Trophoblast cell (in vitro differentiated cells and primary cell): Measurements from ENCODE around the gene GSE1.

ENCODE experiments used
- DNase-seq, 2 donors: peaks; one replicate each; pipeline ENCODE4 v3.0.0-alpha.2; 2016
- H2AFZ ChIP-seq: 2 replicates; pipeline ENCODE4 v1.6.1; 2013; ENCODE audit warnings: low read length, moderate library complexity, mild to moderate bottlenecking; ENCODE audit not compliant: insufficient read depth, poor library complexity
- H2AK5ac ChIP-seq: 2 replicates; pipeline ENCODE4 v1.6.1; 2013; ENCODE audit warnings: mild to moderate bottlenecking, low read length
- H2BK120ac ChIP-seq: 2 replicates; pipeline ENCODE4 v1.6.1; 2013; ENCODE audit warnings: low read length, mild to moderate bottlenecking, moderate library complexity; ENCODE audit not compliant: insufficient read depth, poor library complexity
- H2BK12ac ChIP-seq: 2 replicates; pipeline ENCODE4 v1.6.1; 2013; ENCODE audit warnings: mild to moderate bottlenecking, low read length, moderate library complexity
- H2BK5ac ChIP-seq: 2 replicates; pipeline ENCODE4 v1.6.1; 2013; ENCODE audit warnings: low read length, low read depth, moderate library complexity, mild to moderate bottlenecking; ENCODE audit not compliant: poor library complexity
- H3K14ac ChIP-seq: 2 replicates; pipeline ENCODE4 v1.6.1; 2013; ENCODE audit warnings: mild to moderate bottlenecking, low read length
- H3K18ac ChIP-seq: 2 replicates; pipeline ENCODE4 v1.6.1; 2013; ENCODE audit warnings: mild to moderate bottlenecking, low read length
- H3K23ac ChIP-seq: 2 replicates; pipeline ENCODE4 v1.6.1; 2013; ENCODE audit warnings: low read length
- H3K27ac ChIP-seq: 2 replicates; pipeline ENCODE4 v1.5.1; 2013; ENCODE audit warnings: low read depth, mild to moderate bottlenecking, inconsistent platforms, low read length, moderate library complexity
- H3K27me3 ChIP-seq: 2 replicates; pipeline ENCODE4 v1.6.1; 2013; ENCODE audit warnings: inconsistent platforms, mild to moderate bottlenecking, low read length, moderate library complexity; ENCODE audit not compliant: insufficient read depth
- H3K36me3 ChIP-seq, 2 experiments: 1 replicate in 1 of 2; 2 replicates in 1 of 2; pipeline ENCODE4 v1.6.1; 2013; ENCODE audit warnings: low read length in 2 of 2, mild to moderate bottlenecking in 2 of 2, moderate library complexity in 1 of 2; ENCODE audit not compliant: insufficient read depth in 2 of 2, control insufficient read depth in 1 of 2
- H3K4ac ChIP-seq: 2 replicates; pipeline ENCODE4 v1.6.1; 2013; ENCODE audit warnings: low read depth, mild to moderate bottlenecking, low read length, moderate library complexity
- H3K4me1 ChIP-seq, 2 experiments: 1 replicate in 1 of 2; 2 replicates in 1 of 2; pipeline ENCODE4 v1.6.1; 2013; ENCODE audit warnings: low read length in 2 of 2, mild to moderate bottlenecking in 2 of 2, moderate library complexity in 1 of 2; ENCODE audit not compliant: insufficient read depth in 2 of 2, control insufficient read depth in 1 of 2
- H3K4me2 ChIP-seq: 2 replicates; pipeline ENCODE4 v1.6.1; 2013; ENCODE audit warnings: inconsistent platforms, mild to moderate bottlenecking, low read length, moderate library complexity
- H3K4me3 ChIP-seq: 2 replicates; pipeline ENCODE4 v1.5.1; 2013; ENCODE audit warnings: mild to moderate bottlenecking, low read depth, low read length, inconsistent platforms
- H3K79me1 ChIP-seq: one replicate; pipeline ENCODE4 v1.6.1; 2013; ENCODE audit warnings: low read length
- H3K79me2 ChIP-seq: 2 replicates; pipeline ENCODE4 v1.6.1; 2013; ENCODE audit warnings: low read length, mild to moderate bottlenecking; ENCODE audit not compliant: control insufficient read depth, insufficient read depth, poor library complexity
- H3K9ac ChIP-seq: 2 replicates; pipeline ENCODE4 v1.6.1; 2013; ENCODE audit warnings: mild to moderate bottlenecking, low read length
- H3K9me3 ChIP-seq: 2 replicates; pipeline ENCODE4 v1.6.1; 2013; ENCODE audit warnings: low read depth, mild to moderate bottlenecking, control low read depth, inconsistent platforms, low read length; ENCODE audit not compliant: insufficient read depth
- H4K12ac ChIP-seq: 2 replicates; pipeline ENCODE4 v1.6.1; 2013; ENCODE audit warnings: low read depth, mild to moderate bottlenecking, low read length, moderate library complexity
- H4K8ac ChIP-seq: 2 replicates; pipeline ENCODE4 v1.6.1; 2013; ENCODE audit warnings: low read depth, mild to moderate bottlenecking, low read length, moderate library complexity
- H4K91ac ChIP-seq: one replicate; pipeline ENCODE4 v1.6.1; 2013; ENCODE audit warnings: low read depth, mild to moderate bottlenecking, low read length, moderate library complexity
- WGBS: extraction: QIAGEN DNeasy Blood & Tissue Kit; methylation state at CpG from one replicate; pipeline ENCODE4 v1.1.7; 2013; ENCODE audit warnings: missing lambda C conversion rate; ENCODE audit not compliant: insufficient read length, insufficient coverage; ENCODE audit errors: extremely low coverage; 5-methylcytosine and 5-hydroxymethylcytosine counted together

The GSE1 gene

DNA sequence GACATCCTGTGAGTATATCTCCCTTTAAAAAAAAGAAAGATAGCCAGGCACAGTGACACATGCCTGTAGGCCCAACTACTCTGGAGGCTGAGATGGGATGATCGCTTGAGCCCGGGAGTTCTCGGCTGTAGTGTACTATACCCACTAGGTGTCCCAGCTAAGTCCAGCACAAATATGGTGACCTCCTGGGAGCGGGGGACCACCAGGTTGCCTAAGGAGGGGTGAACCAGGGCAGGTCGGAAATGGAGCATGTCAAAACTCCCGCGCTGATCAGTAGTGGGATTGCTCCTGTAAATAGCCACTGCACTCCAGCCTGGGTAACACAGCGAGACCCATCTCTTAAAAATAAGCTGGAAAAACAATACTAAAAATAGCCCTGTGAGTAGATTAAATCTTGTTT, 46.2 kb downstream of the GSE1 start:
- no peak overlapping the region for H3K27ac ChIP-seq
- no peak for DNase-seq
- H3K4ac ChIP-seq, result no peak overlapping the region
- no CpG with 5 or more reads among the region's 8 CpGs for WGBS
- H3K4me3 ChIP-seq, result no peak overlapping the region
- no peak overlapping the region for H4K12ac ChIP-seq
- no peak overlapping the region for H3K14ac ChIP-seq
- H3K36me3 ChIP-seq, result peaks cover 89 to 91% of the 10 kb centered on the region in 2 experiments
- H4K8ac ChIP-seq, result no peak overlapping the region
- H3K18ac ChIP-seq, result no peak overlapping the region
- H2BK12ac ChIP-seq, result no peak overlapping the region
- H2AK5ac ChIP-seq, result no peak overlapping the region
- no peak overlapping the region for H2AFZ ChIP-seq
- H3K23ac ChIP-seq, result no peak overlapping the region
- H3K27me3 ChIP-seq, result no peaks in the 10 kb centered on the region
- H3K9ac ChIP-seq, result no peak overlapping the region
- no peaks in the 10 kb centered on the region for H3K9me3 ChIP-seq
- H2BK120ac ChIP-seq, result no peak overlapping the region
- H3K79me2 ChIP-seq, result no peaks in the 10 kb centered on the region
- no peaks in the 10 kb centered on the region for H3K79me1 ChIP-seq
- H2BK5ac ChIP-seq, result no peak overlapping the region
- no peak overlapping the region for H4K91ac ChIP-seq
- H3K4me1 ChIP-seq, result no peaks in the 10 kb centered on the region
- no peak overlapping the region for H3K4me2 ChIP-seq

- Histone ChIP-seq H3K4me3 (no peak overlapping the region), H2AFZ (no peak overlapping the region), H2AK5ac (no peak overlapping the region), H3K9ac (no peak overlapping the region), H2BK5ac (no peak overlapping the region), H2BK120ac (no peak overlapping the region), H3K79me2 (no peaks in the 10 kb centered on the region), H3K79me1 (no peaks in the 10 kb centered on the region), H4K8ac (no peak overlapping the region), H3K4me1 (no peaks in the 10 kb centered on the region), H3K18ac (no peak overlapping the region), H3K9me3 (no peaks in the 10 kb centered on the region), H3K36me3 (peaks cover 90 to 91% of the 10 kb centered on the region in 2 experiments), H3K4me2 (no peak overlapping the region), H3K27me3 (no peaks in the 10 kb centered on the region), H4K91ac (no peak overlapping the region), H2BK12ac (no peak overlapping the region), H3K14ac (no peak overlapping the region), H3K4ac (no peak overlapping the region), H4K12ac (no peak overlapping the region), H3K27ac (no peak overlapping the region), H3K23ac (no peak overlapping the region)
- DNase-seq, result peak in 1 of 2 donors; percentile 60
- WGBS, result no CpG with 5 or more reads among the region's 12 CpGs
These were observed 46.8 kb downstream of the GSE1 start for GRCh38 chr16:85659805-85660511.

GRCh38 chr16:85660843-85661739, 48.0 kb downstream of the GSE1 start:
- Histone ChIP-seq H3K4me2 (no peak overlapping the region), H3K27me3 (no peaks in the 10 kb centered on the region), H2BK5ac (no peak overlapping the region), H3K18ac (no peak overlapping the region), H2BK120ac (no peak overlapping the region), H3K27ac (no peak overlapping the region), H3K4me3 (no peak overlapping the region), H3K9ac (no peak overlapping the region), H4K12ac (no peak overlapping the region), H3K4ac (no peak overlapping the region), H3K79me1 (no peaks in the 10 kb centered on the region), H3K14ac (no peak overlapping the region), H2AK5ac (no peak overlapping the region), H3K4me1 (no peaks in the 10 kb centered on the region), H3K9me3 (no peaks in the 10 kb centered on the region), H3K23ac (no peak overlapping the region), H4K8ac (no peak overlapping the region), H3K36me3 (peaks cover 90 to 91% of the 10 kb centered on the region in 2 experiments), H3K79me2 (no peaks in the 10 kb centered on the region), H2AFZ (no peak overlapping the region), H4K91ac (no peak overlapping the region), H2BK12ac (no peak overlapping the region)
- WGBS, result no CpG with 5 or more reads among the region's 42 CpGs
- DNase-seq, result no peak

DNA sequence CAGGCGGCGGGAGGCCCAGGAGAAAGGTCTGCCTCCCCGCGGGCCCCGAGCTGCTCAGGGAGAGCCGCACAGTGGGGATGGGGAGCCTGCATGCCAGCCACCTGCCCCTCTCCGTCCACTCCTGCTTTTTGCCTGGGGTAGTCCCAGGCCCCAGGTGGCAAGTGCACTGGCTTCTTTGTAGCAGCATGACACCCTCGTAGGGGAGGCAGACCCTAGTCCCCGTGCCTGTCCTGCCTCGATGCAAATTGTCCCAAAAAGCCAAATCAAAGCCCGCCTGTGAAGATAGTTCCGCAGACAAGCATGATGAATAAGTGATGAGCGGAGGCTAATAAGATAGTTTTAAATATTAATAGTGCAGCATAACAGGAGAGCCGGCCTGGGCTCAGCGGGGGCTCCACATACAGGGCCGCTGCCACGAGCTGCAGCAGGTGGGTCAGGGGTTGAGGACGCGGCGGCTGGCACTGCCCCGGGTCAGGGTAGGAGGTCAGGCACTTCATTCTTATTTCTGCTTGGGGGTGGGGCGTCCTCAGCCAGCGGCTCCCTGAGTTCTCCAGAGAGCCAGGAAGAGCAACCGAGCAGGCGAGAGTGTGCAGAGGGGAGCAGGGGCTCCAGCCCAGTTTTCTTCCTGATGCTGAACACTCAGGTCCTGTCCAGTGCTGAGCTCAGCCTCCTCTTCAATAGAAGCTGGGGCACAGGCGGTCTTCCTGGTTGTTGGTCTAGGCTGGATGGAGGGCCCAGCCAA, 48.8 kb downstream of the GSE1 start:
- H3K4ac ChIP-seq, result no peak overlapping the region
- no peak overlapping the region for H3K18ac ChIP-seq
- H2AFZ ChIP-seq, result no peak overlapping the region
- H3K36me3 ChIP-seq, result peaks cover 87 to 90% of the 10 kb centered on the region in 2 experiments
- DNase-seq, result no peak
- H3K79me2 ChIP-seq, result no peaks in the 10 kb centered on the region
- H3K4me2 ChIP-seq, result no peak overlapping the region
- no peak overlapping the region for H2BK12ac ChIP-seq
- no peak overlapping the region for H4K12ac ChIP-seq
- no peak overlapping the region for H2BK5ac ChIP-seq
- no peaks in the 10 kb centered on the region for H3K9me3 ChIP-seq
- H3K9ac ChIP-seq, result no peak overlapping the region
- no peaks in the 10 kb centered on the region for H3K79me1 ChIP-seq
- H3K23ac ChIP-seq, result no peak overlapping the region
- no peak overlapping the region for H3K4me3 ChIP-seq
- no CpG with 5 or more reads among the region's 26 CpGs for WGBS
- H3K27me3 ChIP-seq, result no peaks in the 10 kb centered on the region
- no peak overlapping the region for H4K8ac ChIP-seq
- no peak overlapping the region for H3K14ac ChIP-seq
- no peak overlapping the region for H3K27ac ChIP-seq
- no peaks in the 10 kb centered on the region for H3K4me1 ChIP-seq
- no peak overlapping the region for H4K91ac ChIP-seq
- H2BK120ac ChIP-seq, result no peak overlapping the region
- no peak overlapping the region for H2AK5ac ChIP-seq
